A673 (cell line): ENCODE results near the gene PPM1F. TPM values are rescaled to one million over a fixed set of nuclear protein-coding genes. Genes with fewer than 3 reads are reported as not detected.

Experiments used
- BruUV-seq: library from RNA; stranded (reverse); fragments of 400-500 nt; replicated peaks from 2 replicates; lab custom pipeline; 2021; lab: Mats Ljungman, UMichigan
- CTCF ChIA-PET: fragments of 300-600 bp; sonication (Branson Sonifier 250); formaldehyde crosslinking; loops from one replicate; lab custom pipeline; 2022; ENCODE audit warnings: antibody characterized with exemption; lab: Charles Lee
- POLR2A ChIA-PET: fragments of 300-600 bp; sonication (Branson Sonifier 250); formaldehyde crosslinking; loops from one replicate; lab custom pipeline; 2022; ENCODE audit warnings: antibody characterized with exemption; ENCODE audit not compliant: low non-redundant PET; lab: Charles Lee
- DNase-seq: peaks from one replicate; pipeline ENCODE4 v3.0.0-alpha.2; 2015; ENCODE audit warnings: low spot score
- H3K27ac ChIP-seq: fragments of 200-600 bp; sonication (generic); 2 replicates; pipeline ENCODE4 v1.5.1; 2016; ENCODE audit warnings: mixed run types, low read depth, mild to moderate bottlenecking, mixed read lengths, antibody characterized with exemption, low read length; ENCODE audit not compliant: poor library complexity, severe bottlenecking
- H3K27me3 ChIP-seq: fragments of 200-600 bp; sonication (generic); replicated peaks from 2 replicates; pipeline ENCODE4 v1.6.1; 2017; ENCODE audit warnings: mixed run types, low read depth, mild to moderate bottlenecking, mixed read lengths, antibody characterized with exemption, low read length; ENCODE audit not compliant: insufficient read depth, poor library complexity
- H3K36me3 ChIP-seq: fragments of 200-600 bp; sonication (generic); 2 replicates; pipeline ENCODE4 v1.6.1; 2016; ENCODE audit warnings: mixed run types, mild to moderate bottlenecking, mixed read lengths, antibody characterized with exemption, low read length; ENCODE audit not compliant: insufficient read depth, poor library complexity, severe bottlenecking
- H3K4me1 ChIP-seq: fragments of 200-600 bp; sonication (generic); 2 replicates; pipeline ENCODE4 v1.6.1; 2017; ENCODE audit warnings: mixed run types, mild to moderate bottlenecking, mixed read lengths, antibody characterized with exemption, low read length; ENCODE audit not compliant: insufficient read depth, poor library complexity, severe bottlenecking
- H3K4me3 ChIP-seq: fragments of 200-600 bp; sonication (generic); 2 replicates; pipeline ENCODE4 v1.5.1; 2016; ENCODE audit warnings: low read depth, mixed run types, mild to moderate bottlenecking, mixed read lengths, low read length; ENCODE audit not compliant: poor library complexity, severe bottlenecking
- H3K9me3 ChIP-seq: fragments of 200-600 bp; sonication (generic); 2 replicates; pipeline ENCODE4 v1.6.1; 2016; ENCODE audit warnings: mixed run types, low read depth, mild to moderate bottlenecking, mixed read lengths, antibody characterized with exemption, low read length; ENCODE audit not compliant: poor library complexity, severe bottlenecking
- CTCF ChIP-seq: fragments of 300-800, 200-600 bp; sonication (generic); conservative IDR thresholded peaks from 2 replicates; pipeline ENCODE4 v1.5.1; 2017; ENCODE audit warnings: low read depth, mild to moderate bottlenecking, antibody characterized with exemption, low read length, moderate library complexity, mixed read lengths
- EZH2 ChIP-seq: fragments of 200-600 bp; sonication (generic); IDR thresholded peaks from 2 replicates; pipeline ENCODE4 v1.6.1; 2017; ENCODE audit warnings: borderline replicate concordance, low read depth, mild to moderate bottlenecking, mixed read lengths, antibody characterized with exemption, low read length; ENCODE audit not compliant: poor library complexity, severe bottlenecking
- intact Hi-C: fragments of 100-400 bp; cut with micrococcal nuclease; formaldehyde crosslinking; loops from one replicate; pipeline ENCODE4 v1.10.0; 2022; ENCODE audit not compliant: unreplicated experiment
- total RNA-seq: library from RNA; stranded (reverse); gene quantifications from 2 replicates; pipeline ENCODE4 v1.2.3, GENCODE V29; 2021

The PPM1F gene
- total RNA-seq, 1 experiment from 2014 or later = 101 TPM

DNA sequence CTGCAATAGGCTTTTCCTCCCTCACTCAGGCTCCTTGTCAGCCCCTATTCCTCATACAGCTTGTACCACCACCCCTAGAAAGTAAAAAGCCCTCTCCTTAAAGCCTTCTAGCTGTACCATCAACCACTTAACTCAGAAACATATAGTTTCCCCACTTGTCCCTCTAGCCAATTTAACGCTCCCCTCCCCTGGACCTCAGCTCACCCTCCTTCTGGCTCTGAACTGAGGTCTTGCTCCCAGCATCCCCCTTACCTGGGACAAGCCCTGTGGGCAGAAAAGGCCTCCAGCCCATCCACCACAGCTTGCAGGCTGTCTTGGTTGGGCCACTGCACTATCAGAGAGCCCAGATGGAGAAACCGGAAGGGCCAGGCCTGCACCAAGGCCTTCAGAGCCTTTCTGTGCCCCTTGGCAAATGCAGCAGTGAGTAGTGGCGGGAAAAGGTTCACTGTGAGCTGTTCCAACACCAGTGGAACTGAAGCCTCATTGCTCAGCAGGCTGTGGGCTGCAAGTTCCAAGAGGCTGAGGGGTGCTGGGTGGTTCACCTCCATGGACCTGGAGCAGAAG, 42.3 kb upstream of the PPM1F start:
- no peak for TF ChIP-seq CTCF
- no peak for TF ChIP-seq EZH2
- H3K4me1 ChIP-seq = no peaks in the 10 kb centered on the region
- H3K27me3 ChIP-seq = peaks cover 5% of the 10 kb centered on the region
- H3K4me3 ChIP-seq = no peak overlapping the region
- intact Hi-C loops = no loop called here
- no peaks in the 10 kb centered on the region for H3K36me3 ChIP-seq
- no peak for DNase-seq
- no peak overlapping the region for H3K27ac ChIP-seq
- H3K9me3 ChIP-seq = no peaks in the 10 kb centered on the region
- ChIA-PET POLR2A (no interaction called here), CTCF (no interaction called here)
- BruUV-seq = no TSS peak

DNA sequence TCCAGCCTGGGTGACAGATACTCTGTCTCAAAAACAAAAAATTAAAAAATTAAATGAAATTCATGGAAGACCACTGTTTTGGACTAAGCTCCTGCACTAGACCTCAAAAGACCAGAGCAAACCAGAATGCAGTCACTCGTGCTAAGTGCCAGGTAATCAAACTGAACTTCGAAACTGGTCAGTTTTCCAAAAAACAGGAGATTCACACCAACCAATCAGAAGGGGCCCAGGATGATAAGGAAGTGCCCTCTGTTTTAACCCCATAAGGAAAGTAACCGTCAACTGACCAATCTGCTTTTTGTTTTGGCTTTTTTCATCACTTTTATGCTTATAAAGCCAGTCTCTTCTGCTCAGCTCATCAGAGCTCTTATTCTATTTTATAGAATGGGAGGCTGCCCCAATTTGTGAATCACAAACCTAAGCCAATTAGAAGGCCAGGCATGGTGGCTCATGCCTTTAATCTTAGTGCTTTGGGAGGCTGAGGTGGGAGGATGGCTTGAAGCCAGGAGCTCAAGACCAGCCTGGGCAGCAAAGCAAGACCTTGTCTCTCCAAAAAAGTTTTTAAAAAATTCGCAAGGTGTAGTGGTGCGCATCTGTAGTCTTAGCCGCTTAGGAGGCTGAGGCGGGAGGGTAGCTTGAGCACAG, 40.1 kb upstream of the PPM1F start:
- ChIA-PET POLR2A (no interaction called here), CTCF (no interaction called here)
- no TSS peak for BruUV-seq
- no peak for DNase-seq
- TF ChIP-seq CTCF = no peak
- no peak for TF ChIP-seq EZH2
- H3K27me3 ChIP-seq = no peaks in the 10 kb centered on the region
- no peak overlapping the region for H3K4me3 ChIP-seq
- H3K27ac ChIP-seq = no peak overlapping the region
- intact Hi-C loops = no loop called here
- no peaks in the 10 kb centered on the region for H3K36me3 ChIP-seq
- no peaks in the 10 kb centered on the region for H3K9me3 ChIP-seq
- no peaks in the 10 kb centered on the region for H3K4me1 ChIP-seq

- Histone ChIP-seq H3K27ac (no peak overlapping the region), H3K4me3 (no peak overlapping the region), H3K4me1 (no peaks in the 10 kb centered on the region), H3K36me3 (no peaks in the 10 kb centered on the region), H3K27me3 (no peaks in the 10 kb centered on the region), H3K9me3 (no peaks in the 10 kb centered on the region)
- DNase-seq = no peak
- BruUV-seq = no TSS peak
- no peak for TF ChIP-seq CTCF
- no peak for TF ChIP-seq EZH2
- intact Hi-C loops = no loop called here
- POLR2A ChIA-PET = no interaction called here
- CTCF ChIA-PET = no interaction called here
Observed at GRCh38 chr22:21991774-21992173, 39.1 kb upstream of the PPM1F start.
